ENCODE data around the gene TMEM63C.

Gene TMEM63C

DNA sequence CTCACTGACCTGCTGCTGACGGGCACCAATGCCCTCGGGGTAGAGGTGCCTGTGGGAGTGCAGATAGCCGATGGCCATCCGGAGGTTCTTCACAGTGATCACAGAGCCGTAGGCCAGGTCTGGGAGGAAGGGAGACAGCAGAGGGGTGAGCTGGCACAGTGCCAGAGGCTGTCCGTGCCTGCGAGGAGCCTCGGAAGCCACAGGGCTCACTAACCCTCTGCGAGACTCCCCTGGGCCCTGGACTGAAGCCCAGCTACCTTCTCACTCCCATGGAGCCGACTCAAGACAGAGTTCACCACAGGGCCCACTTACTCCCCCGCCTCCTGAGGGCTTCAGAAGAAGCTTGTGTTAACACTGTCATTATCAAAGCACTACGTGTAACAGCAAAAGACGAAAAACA, 114.6 kb downstream of the TMEM63C start:
- TF ChIP-seq CTCF (conservative IDR thresholded peaks at IDR 0.05; ENCODE audit: low read depth, low read length): no peak
- peak; percentile 65 for DNase-seq (ENCODE audit: low read depth)
- H3K4me3 ChIP-seq (ENCODE audit: low read depth, low read length): no peak overlapping the region

GRCh38 chr14:77296906-77297305, 115.3 kb downstream of the TMEM63C start:
- no peak for DNase-seq (ENCODE audit: low read depth)
- no peak overlapping the region for H3K4me3 ChIP-seq (ENCODE audit: low read depth, low read length)
- TF ChIP-seq CTCF (conservative IDR thresholded peaks at IDR 0.05; ENCODE audit: low read depth, low read length): no peak

DNA sequence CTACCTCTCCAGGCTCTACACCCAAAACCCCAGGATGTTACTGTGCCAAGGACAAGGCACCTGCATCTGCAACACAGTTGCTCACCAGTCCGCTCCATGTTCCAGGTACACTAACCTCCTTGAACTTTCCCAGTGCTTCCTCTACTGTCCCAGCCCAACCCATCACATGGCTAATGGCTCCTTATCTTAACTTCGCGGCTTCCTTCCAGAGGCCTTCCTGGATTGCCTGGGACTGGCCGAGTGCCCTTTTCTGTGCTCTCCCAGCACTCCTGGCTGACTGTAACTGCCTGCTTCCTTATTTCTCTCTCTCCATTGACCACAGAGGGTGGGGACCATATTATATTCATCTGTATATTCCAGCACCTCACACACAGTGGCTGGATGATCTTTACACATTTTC, 118.2 kb downstream of the TMEM63C start:
- no peak for DNase-seq (ENCODE audit: low read depth)
- TF ChIP-seq CTCF (conservative IDR thresholded peaks at IDR 0.05; ENCODE audit: low read depth, low read length): no peak
- H3K4me3 ChIP-seq (ENCODE audit: low read depth, low read length): no peak overlapping the region

- TF ChIP-seq CTCF (conservative IDR thresholded peaks at IDR 0.05; ENCODE audit: low read depth, low read length): peak; percentile 98
- no peak overlapping the region for H3K4me3 ChIP-seq (ENCODE audit: low read depth, low read length)
- peak; percentile 95 for DNase-seq (ENCODE audit: low read depth)
Observed at GRCh38 chr14:77301103-77301502, 119.5 kb downstream of the TMEM63C start.

- DNase-seq (ENCODE audit: low read depth): peak; percentile 57
- H3K4me3 ChIP-seq (ENCODE audit: low read depth, low read length): no peak overlapping the region
- no peak for TF ChIP-seq CTCF (conservative IDR thresholded peaks at IDR 0.05; ENCODE audit: low read depth, low read length)
Observed at GRCh38 chr14:77302926-77303325, 121.3 kb downstream of the TMEM63C start.

- peak; percentile 97 for DNase-seq (ENCODE audit: low read depth)
- no peak for TF ChIP-seq CTCF (conservative IDR thresholded peaks at IDR 0.05; ENCODE audit: low read depth, low read length)
- H3K4me3 ChIP-seq (ENCODE audit: low read depth, low read length): no peak overlapping the region
Observed at GRCh38 chr14:77303417-77304156, 122.0 kb downstream of the TMEM63C start.

- DNase-seq (ENCODE audit: low read depth): no peak
- no peak overlapping the region for H3K4me3 ChIP-seq (ENCODE audit: low read depth, low read length)
Observed at GRCh38 chr14:77305696-77306095, 124.1 kb downstream of the TMEM63C start.

More at GRCh38 chr14:77305696-77306095, 124.1 kb downstream of the TMEM63C start:
- no peak for TF ChIP-seq CTCF (conservative IDR thresholded peaks at IDR 0.05; ENCODE audit: low read depth, low read length)

All from choroid plexus epithelial cell (primary cell).